Measurements from ENCODE around the gene TPCN2. TPM values are rescaled to one million over a fixed set of nuclear protein-coding genes. Genes with fewer than 3 reads are reported as not detected.

The TPCN2 gene
- total RNA-seq, 1 experiment from 2014 or later = 7.1 TPM

- no peak for DNase-seq (ENCODE audit: low read depth)
These were observed 45.6 kb downstream of the TPCN2 start for GRCh38 chr11:69094111-69094914.

- no peak for DNase-seq (ENCODE audit: low read depth)
These were observed 46.2 kb downstream of the TPCN2 start for GRCh38 chr11:69094915-69095290.

- DNase-seq (ENCODE audit: low read depth) = no peak
These were observed 46.6 kb downstream of the TPCN2 start for GRCh38 chr11:69095300-69095699.

- no peak for DNase-seq (ENCODE audit: low read depth)
These were observed 47.7 kb downstream of the TPCN2 start for GRCh38 chr11:69096473-69096872.

- DNase-seq (ENCODE audit: low read depth) = no peak
These were observed 48.5 kb downstream of the TPCN2 start for GRCh38 chr11:69097263-69097662.

GRCh38 chr11:69099180-69099579, 50.4 kb downstream of the TPCN2 start:
- DNase-seq (ENCODE audit: low read depth) = peak; percentile 50

GRCh38 chr11:69100454-69101114, 51.9 kb downstream of the TPCN2 start:
- no peak for DNase-seq (ENCODE audit: low read depth)

- DNase-seq (ENCODE audit: low read depth) = peak; percentile 68
These were observed 52.5 kb downstream of the TPCN2 start for GRCh38 chr11:69101115-69101791.

- no peak for DNase-seq (ENCODE audit: low read depth)
These were observed 53.3 kb downstream of the TPCN2 start for GRCh38 chr11:69101792-69102695.

- DNase-seq (ENCODE audit: low read depth) = no peak
These were observed 54.2 kb downstream of the TPCN2 start for GRCh38 chr11:69102732-69103615.

- DNase-seq (ENCODE audit: low read depth) = no peak
These were observed 55.6 kb downstream of the TPCN2 start for GRCh38 chr11:69104212-69104855.

GRCh38 chr11:69104856-69105395, 56.2 kb downstream of the TPCN2 start:
- no peak for DNase-seq (ENCODE audit: low read depth)

GRCh38 chr11:69105461-69106030, 56.8 kb downstream of the TPCN2 start:
- no peak for DNase-seq (ENCODE audit: low read depth)

GRCh38 chr11:69106031-69106811, 57.5 kb downstream of the TPCN2 start:
- no peak for DNase-seq (ENCODE audit: low read depth)

GRCh38 chr11:69107413-69107812, 58.7 kb downstream of the TPCN2 start:
- no peak for DNase-seq (ENCODE audit: low read depth)

GRCh38 chr11:69108030-69108429, 59.3 kb downstream of the TPCN2 start:
- DNase-seq (ENCODE audit: low read depth) = no peak

- no peak for DNase-seq (ENCODE audit: low read depth)
These were observed 59.8 kb downstream of the TPCN2 start for GRCh38 chr11:69108559-69108958.

- no peak for DNase-seq (ENCODE audit: low read depth)
These were observed 60.4 kb downstream of the TPCN2 start for GRCh38 chr11:69109101-69109500.

- DNase-seq (ENCODE audit: low read depth) = no peak
These were observed 61.7 kb downstream of the TPCN2 start for GRCh38 chr11:69110451-69110850.

Data from LHCN-M2 (cell line).